Tongue (tissue), 2 donors: Measurements from ENCODE around the gene PFN3. TPM values are rescaled to one million over a fixed set of nuclear protein-coding genes. Genes with fewer than 3 reads are reported as not detected.
"Not testable (repeated sequence)": the region's sequence is repeated elsewhere in the genome, so short reads cannot be mapped to it uniquely, and the experiment has no call there.

ENCODE experiments used
- DNase-seq: peaks from one replicate; pipeline ENCODE4 v3.0.0-alpha.2; 2015
- total RNA-seq: library from RNA; depleted of rRNA; stranded (reverse); fragments of >200 nt; gene quantifications from one replicate; pipeline ENCODE4 v1.2.3, GENCODE V29; 2014

PFN3 gene
- total RNA-seq, 1 donor from 2014 or later = not detected

GRCh38 chr5:177372034-177372896 is 28.2 kb downstream of the PFN3 start:
- peak; percentile 29 for DNase-seq

GRCh38 chr5:177371120-177372033 is 29.1 kb downstream of the PFN3 start:
- no peak for DNase-seq

- peak; percentile 83 for DNase-seq
Observed at GRCh38 chr5:177370488-177371119, 29.9 kb downstream of the PFN3 start.

GRCh38 chr5:177369645-177370440 is 30.6 kb downstream of the PFN3 start:
- DNase-seq = peak; percentile 57

GRCh38 chr5:177368869-177369644 is 31.4 kb downstream of the PFN3 start:
- DNase-seq = no peak

DNA sequence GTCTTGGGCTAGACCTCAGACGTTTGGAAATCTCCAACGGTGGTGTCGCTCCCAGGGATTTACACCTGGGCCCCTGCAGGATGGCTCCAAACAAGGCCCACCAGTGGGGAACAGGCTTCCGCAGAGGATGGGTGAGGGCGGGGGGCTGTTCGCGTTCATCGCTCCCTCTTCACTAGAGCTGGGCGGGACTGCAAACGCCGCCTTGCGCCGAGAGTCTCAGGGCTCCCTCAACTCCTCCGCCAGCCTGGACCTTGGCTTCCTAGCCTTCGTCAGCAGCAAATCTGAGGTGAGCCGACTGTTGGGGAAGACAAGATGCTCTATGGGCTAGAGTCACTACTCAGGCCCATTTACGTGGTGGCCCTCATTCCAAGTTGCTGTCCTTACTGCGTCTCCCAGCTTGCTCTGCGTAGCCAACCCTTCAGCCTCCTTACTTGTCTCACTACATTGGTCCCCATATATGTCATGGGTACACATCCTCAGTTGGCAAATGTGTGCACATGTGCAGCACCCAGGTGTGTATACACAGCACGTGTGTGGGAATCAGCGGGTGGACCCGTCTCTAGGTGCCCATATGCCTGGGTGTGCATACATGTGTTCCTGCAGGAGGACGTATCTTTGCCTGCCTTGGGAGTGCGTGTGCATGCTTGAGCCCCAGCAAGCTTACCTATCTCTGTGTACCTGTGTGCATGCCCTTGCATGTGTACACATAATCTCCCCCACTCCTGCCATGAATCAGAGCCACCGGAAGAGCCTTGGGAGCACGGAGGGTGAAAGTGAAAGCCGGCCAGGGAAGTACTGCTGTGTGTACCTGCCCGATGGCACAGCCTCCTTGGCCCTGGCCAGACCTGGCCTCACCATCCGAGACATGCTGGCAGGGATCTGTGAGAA is 32.2 kb downstream of the PFN3 start:
- DNase-seq = no peak

- DNase-seq = no peak
Observed at GRCh38 chr5:177367323-177367848, 33.1 kb downstream of the PFN3 start.

DNA sequence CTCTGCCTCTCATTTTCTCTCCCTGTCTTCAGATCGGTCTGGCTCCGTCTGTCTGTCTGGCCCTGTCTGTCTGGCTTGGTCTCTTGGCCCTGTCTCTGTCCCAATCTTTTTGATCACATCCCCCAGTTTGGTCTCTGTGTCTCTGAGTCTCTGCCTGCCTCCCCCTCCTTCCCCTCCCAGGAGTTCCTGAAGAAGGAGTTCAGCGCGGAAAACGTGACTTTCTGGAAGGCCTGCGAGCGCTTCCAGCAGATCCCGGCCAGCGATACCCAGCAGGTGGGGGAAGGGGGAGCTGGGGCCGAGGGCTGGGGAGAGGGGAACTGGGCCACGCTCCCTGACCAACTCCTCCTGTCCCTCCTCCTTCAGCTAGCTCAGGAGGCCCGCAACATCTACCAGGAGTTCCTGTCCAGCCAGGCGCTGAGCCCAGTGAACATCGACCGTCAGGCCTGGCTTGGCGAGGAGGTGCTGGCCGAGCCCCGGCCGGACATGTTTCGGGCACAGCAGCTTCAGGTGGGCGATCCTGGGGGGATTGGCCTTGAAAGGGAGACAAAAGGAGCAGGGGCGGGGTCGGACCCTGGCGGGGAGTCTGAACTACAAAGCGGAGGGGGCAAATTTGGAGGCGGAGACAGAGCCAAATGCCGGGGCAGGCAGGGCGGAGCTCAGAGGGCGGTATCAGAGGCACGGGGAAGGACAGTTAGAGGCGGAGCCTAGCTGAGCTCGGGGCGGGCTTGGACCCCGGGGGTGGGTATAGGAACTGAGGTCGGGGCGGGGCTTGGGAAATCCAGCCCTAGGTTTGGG is 33.7 kb downstream of the PFN3 start:
- peak; percentile 94 for DNase-seq

DNA sequence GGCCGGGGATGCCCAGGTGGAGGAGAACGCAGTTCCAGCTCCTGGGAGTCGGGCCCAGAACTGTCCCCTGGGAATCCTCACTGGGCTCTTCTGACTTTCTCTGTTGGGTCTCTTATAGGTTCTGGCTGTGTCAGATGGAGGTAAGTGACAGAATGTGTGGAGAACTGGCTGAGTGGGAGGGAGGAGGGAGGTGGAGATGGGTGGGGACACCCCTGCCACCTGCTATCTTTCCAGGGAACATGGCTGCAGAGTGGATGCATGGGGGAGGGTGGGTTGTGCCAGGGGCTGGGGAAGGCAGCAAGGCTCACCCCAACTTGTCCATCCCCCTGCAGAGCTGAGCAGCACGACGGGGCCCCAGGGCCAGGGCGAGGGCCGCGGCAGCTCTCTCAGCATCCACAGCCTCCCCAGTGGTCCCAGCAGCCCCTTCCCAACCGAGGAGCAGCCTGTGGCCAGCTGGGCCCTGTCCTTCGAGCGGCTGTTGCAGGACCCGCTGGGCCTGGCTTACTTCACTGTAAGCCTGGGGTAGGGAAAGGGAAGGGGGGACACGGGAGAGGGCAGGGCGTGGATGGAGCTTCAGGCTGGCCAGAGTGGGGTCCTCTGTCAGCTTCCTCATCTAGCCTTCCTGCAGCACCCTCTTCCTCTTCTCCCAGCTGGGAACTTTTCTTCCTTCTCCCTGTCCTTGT is 34.5 kb downstream of the PFN3 start:
- no peak for DNase-seq

DNA sequence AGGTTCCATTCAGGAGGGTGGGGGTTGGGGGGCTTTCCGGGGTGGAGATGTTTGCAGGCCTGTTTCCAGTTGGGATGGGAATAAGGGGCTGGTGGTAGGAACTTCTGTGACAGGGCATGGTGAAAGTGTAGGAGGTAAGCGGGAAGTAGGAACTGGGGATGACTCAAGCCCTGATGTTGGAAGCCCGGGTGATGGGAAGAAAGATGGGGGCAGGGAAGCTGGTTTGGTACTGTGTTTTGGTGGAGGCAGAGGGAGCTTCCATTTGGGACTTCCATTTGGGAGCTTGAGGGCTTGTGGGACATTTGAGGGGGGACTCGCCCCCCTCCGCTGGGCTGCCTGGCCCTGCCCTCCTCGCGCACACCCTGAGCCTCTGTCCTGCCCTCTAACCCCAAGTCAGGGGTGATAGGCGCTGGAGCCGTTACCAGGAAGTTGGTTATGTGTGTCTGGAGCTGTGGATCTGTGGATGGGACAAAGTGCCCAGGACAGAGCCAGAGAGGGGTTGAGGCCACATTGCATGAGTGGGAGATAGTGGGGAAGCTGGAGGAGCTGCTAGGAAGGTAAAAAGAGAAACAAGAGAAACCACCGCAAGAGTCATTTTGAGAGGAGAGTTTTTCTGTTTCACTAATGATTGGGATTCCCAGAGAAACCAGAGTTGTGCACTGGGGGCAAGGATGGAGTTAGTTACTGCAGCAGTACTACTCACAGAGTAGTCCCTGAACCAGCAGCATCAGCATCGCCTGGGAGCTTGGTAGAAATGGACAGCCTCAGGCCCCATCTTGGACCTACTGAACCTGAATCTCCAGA is 36.1 kb downstream of the PFN3 start:
- no peak for DNase-seq

GRCh38 chr5:177363565-177363964 is 36.9 kb downstream of the PFN3 start:
- DNase-seq = no peak

GRCh38 chr5:177362610-177363507 is 37.6 kb downstream of the PFN3 start:
- DNase-seq = peak; percentile 69

DNA sequence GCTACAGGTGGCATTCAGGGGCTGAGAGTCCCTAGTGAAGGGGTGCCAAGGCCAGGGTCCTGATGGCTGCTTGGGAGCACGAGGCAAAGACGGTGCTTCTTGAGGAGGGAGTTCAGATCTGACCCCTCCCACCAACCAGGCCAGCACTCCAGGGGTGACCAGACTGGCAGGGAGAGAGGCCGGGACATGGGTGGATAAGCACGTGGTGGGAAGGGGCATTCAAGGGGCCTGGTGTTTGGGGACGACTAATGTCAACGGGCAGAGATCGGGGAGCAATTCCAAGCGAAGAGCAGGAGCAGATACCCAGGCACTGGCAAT is 38.2 kb downstream of the PFN3 start:
- DNase-seq = no peak

GRCh38 chr5:177361418-177362291 is 38.8 kb downstream of the PFN3 start:
- DNase-seq = no peak

- DNase-seq = not testable (repeated sequence)
Observed at GRCh38 chr5:177360740-177361139, 39.7 kb downstream of the PFN3 start.
